Measurements from ENCODE around the gene SERPINA12.

Gene SERPINA12

GRCh38 chr14:94517248-94517640 lies 8.0 kb upstream of the SERPINA12 start:
- no peak for TF ChIP-seq CTCF (IDR thresholded peaks at IDR 0.05; ENCODE audit: insufficient read depth, low read length)
- TF ChIP-seq GABPA (IDR thresholded peaks at IDR 0.05; ENCODE audit: low read depth), result no peak
- TF ChIP-seq SPI1 (IDR thresholded peaks at IDR 0.05; ENCODE audit: borderline replicate concordance, low read depth), result no peak
- TF ChIP-seq POLR2AphosphoS5 (IDR thresholded peaks at IDR 0.05; ENCODE audit: low read depth), result no peak
- no peak for TF ChIP-seq REST (IDR thresholded peaks at IDR 0.05; ENCODE audit: insufficient replicate concordance, low read depth)
- no peak overlapping the region for H3K27ac ChIP-seq (replicated peaks)
- H3K4me3 ChIP-seq (replicated peaks; ENCODE audit: insufficient read depth, low read length), result no peak overlapping the region
- no peak for DNase-seq (ENCODE audit: low read depth in 1 of 2, low spot score in 1 of 2)
- no peaks in the 10 kb centered on the region for H3K27me3 ChIP-seq (ENCODE audit: insufficient read depth, poor library complexity, severe bottlenecking)

- no peak for TF ChIP-seq SPI1 (IDR thresholded peaks at IDR 0.05; ENCODE audit: borderline replicate concordance, low read depth)
- no peak for TF ChIP-seq CTCF (IDR thresholded peaks at IDR 0.05; ENCODE audit: insufficient read depth, low read length)
- TF ChIP-seq GABPA (IDR thresholded peaks at IDR 0.05; ENCODE audit: low read depth), result no peak
- TF ChIP-seq POLR2AphosphoS5 (IDR thresholded peaks at IDR 0.05; ENCODE audit: low read depth), result no peak
- no peak for TF ChIP-seq REST (IDR thresholded peaks at IDR 0.05; ENCODE audit: insufficient replicate concordance, low read depth)
- Histone ChIP-seq H3K27ac (replicated peaks) (no peak overlapping the region), H3K27me3 (ENCODE audit: insufficient read depth, poor library complexity, severe bottlenecking) (no peaks in the 10 kb centered on the region), H3K4me3 (replicated peaks; ENCODE audit: insufficient read depth, low read length) (no peak overlapping the region)
- no peak for DNase-seq (ENCODE audit: low read depth in 1 of 2, low spot score in 1 of 2)
Measured at GRCh38 chr14:94515856-94516255, 6.6 kb upstream of the SERPINA12 start.

- no peak for DNase-seq (ENCODE audit: low read depth in 1 of 2, low spot score in 1 of 2)
- H3K27ac ChIP-seq (replicated peaks), result no peak overlapping the region
- TF ChIP-seq REST (IDR thresholded peaks at IDR 0.05; ENCODE audit: insufficient replicate concordance, low read depth) (no peak), GABPA (IDR thresholded peaks at IDR 0.05; ENCODE audit: low read depth) (no peak), SPI1 (IDR thresholded peaks at IDR 0.05; ENCODE audit: borderline replicate concordance, low read depth) (no peak), CTCF (IDR thresholded peaks at IDR 0.05; ENCODE audit: insufficient read depth, low read length) (no peak), POLR2AphosphoS5 (IDR thresholded peaks at IDR 0.05; ENCODE audit: low read depth) (no peak)
- no peaks in the 10 kb centered on the region for H3K27me3 ChIP-seq (ENCODE audit: insufficient read depth, poor library complexity, severe bottlenecking)
- H3K4me3 ChIP-seq (replicated peaks; ENCODE audit: insufficient read depth, low read length), result no peak overlapping the region
Measured at GRCh38 chr14:94515426-94515825, 6.2 kb upstream of the SERPINA12 start.

All from HL-60 (cell line).